HG02642 (cell line): Measurements from ENCODE around the gene MFF.

ENCODE experiments used
- ATAC-seq: cut with Tn5 transposase; IDR thresholded peaks from one replicate; pipeline ENCODE4 v1.9.1; 2021; ENCODE audit warnings: mild to moderate bottlenecking; ENCODE audit not compliant: unreplicated experiment, poor library complexity

Gene MFF

DNA sequence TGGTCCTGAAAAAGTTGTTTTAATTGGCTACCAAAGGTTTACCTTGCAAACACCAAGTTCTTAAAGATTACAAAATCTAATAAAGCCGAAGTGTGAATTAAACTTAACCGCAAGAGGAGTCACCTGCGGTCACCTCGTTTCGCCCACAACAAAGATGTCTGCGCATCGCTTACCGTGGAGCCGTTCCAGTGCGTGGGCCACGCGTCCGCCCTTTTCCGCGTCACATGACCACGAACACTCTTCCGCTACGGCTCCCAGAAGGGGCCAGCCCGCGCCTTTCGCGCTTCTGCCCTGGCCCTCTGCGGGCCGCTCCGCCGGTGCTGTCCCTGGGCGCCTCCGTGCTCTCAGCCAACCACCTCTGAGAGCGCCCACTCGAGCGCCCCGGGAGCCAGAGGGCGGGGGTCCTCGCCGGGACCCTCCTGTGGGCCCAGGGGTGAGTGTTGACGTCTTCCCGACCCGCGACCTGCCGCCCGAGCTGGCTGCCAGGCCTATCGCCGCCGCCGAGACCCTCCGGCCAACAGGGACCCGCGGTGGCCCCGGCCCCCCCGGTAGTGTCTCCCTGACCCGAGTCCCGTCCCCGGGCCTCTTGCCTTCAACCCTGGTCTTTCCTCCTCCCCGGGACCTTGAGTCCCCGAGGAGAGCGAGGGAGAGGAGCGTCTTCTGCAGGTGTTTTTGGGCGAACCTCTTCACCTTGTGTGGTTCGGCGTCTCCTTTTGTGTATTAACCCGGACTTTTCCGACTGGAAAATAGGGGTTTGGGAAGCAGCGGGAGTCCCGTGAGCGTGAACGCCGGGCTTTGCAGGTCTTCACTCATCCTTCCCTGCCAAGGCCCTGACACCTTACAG is at the start of gene MFF:
Gene MFF, plus strand, starts transcription at position 257 of the 844 bp plus-strand sequence. CDS start 5,415 bp downstream, outside the sequence.
- ATAC-seq = peak; percentile 98

GRCh38 chr2:227280895-227281294 is 44.2 kb upstream of the MFF start:
- ATAC-seq = no peak

DNA sequence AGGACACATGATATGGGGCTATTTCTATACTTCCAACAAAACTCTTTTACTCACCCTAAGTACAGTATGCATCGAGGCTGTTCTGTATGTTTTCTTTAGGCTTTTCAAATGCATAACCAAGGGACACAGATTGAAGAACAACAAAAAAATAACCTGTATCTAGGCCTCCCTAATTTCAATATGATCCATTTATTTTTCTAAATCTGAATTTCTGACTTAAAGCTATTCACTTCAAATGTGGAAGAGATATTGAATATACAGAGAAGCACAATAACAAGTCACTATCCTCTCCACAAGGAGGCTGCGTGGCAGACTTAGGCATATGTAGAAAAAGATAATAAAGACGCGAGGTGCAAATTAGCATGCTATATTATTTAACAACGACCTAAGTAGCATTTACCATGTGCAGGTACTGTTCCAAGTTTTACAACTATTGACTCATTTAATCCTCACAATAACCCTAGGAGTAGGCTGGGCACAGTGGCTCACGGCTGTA is 39.3 kb upstream of the MFF start:
- no peak for ATAC-seq

DNA sequence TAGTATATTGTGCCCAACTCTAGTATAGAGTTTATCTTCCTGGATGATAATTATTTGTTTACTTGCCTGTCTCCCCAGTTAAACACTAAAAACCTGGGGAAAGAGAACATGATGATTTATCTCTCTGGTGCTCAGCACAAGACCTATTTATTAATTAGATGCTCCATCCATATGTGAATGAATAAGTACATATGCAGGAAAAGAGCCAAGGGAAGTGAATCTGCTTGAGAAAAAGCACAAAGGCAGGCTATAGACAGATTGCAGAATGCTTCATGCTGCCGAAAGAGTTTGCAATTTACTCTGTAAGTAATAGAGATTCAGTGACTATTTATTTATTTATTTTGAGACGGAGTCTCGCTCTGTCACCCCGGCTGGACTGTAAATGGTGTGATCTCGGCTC is 37.3 kb upstream of the MFF start:
- ATAC-seq = no peak

DNA sequence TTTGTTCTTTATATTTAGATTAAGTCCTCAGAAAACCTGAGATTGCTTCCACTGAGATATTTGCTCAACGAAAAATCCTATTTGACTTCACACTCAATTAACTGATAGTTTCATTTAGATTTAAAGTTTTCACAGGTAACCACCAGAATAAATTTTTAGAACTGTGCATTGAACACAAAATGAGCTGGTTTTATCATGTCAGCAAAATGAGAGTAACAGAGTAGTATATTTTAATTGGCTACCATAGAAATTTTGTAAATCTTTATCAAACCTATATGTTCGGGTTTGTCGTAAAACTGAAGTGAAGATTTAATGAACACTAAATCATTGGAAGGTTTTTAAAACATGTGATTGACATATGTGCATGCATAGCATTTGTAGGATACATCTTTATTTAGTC is 32.7 kb upstream of the MFF start:
- ATAC-seq = no peak

DNA sequence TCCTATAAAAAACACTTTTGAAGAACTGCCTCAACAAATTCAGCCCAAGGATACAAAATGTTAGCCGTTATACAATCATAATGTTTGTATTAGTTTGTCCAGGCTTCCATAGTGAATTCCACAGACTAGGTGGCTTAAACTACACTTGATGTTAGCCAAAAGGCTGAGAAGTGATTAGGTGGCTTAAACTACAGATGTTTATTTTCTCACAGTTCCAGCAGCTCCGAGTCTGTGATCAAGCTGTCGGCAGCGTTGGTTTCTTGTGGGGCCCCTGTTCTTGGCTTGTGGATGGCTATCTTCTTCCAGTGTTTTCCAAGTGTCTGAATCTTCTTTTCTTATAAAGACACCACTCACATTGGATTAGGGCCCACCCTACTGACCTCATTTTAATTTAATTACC is 31.5 kb upstream of the MFF start:
- ATAC-seq = no peak

DNA sequence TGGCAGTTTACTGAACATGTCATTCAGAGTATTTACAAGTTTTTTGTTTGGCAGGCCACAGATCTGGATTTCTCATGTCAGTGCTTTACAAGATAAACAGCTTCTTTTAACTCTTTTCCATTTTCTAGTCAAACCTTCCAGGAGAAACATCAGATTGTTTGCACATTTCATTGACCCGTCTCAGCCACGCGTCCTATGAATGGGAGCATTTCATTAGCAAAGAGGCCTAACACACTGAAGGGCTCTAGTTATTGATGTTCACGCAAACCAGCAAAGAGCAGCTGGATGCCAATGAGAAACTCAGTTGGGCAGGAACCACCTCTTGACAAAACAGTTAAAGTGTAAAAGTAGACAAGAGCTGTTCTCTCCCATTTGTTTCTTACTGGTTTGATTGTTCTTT is 29.2 kb upstream of the MFF start:
- ATAC-seq = no peak

GRCh38 chr2:227296671-227297405 is 28.2 kb upstream of the MFF start:
- no peak for ATAC-seq

DNA sequence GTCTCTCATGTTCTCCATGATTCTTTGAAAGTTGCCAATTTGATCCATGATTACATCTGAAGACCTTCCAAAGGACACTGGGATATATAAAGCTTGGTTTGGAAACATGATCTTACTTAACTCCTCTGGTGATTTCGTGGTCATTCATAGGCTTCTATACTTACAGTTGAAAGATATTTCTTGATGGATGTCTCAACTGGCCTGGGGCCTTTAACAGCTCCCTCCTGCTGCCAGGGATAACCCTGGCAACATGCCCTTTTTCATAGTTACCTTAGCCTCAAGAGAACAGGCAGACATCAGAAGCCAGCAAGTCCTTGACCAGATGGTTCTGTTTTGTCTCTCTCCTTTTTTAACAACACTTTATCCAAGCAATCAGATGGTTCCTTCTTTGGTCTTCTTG is 23.5 kb upstream of the MFF start:
- ATAC-seq = no peak

DNA sequence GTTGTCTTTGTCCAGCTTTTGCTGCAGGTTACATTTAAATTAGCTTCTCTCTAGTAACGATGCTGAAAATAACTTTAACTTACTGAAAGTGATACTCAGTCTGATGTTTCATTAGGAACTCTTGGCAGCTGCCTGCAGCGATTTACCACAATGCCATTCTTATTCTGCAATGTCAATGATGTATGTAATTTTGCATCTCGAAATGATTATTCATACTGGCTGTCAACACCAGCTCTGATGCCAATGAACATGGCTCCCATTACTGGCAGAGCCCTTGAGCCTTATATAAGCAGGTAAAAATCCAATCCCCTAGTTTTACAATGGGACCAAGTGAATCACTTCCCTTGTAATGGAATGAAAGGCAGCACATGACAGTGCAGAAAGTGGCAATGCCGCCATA is 16.3 kb upstream of the MFF start:
- ATAC-seq = peak; percentile 86

DNA sequence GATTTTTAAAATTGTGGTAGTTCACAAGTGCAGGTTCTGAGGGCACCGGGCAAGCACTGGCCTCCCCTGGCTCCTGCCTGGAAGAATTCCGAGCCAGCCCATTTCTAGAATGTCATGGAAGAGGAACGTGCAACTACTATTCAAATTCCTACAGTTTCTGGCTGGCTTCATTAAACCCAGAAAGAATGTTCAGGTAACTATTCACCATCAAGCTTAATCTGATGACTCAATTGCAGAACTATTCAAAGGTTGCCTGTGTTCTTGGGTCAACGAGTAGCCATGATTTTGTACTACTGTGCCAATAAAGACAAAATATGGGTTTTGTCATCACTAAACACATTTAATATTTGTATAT is 14.3 kb upstream of the MFF start:
- no peak for ATAC-seq

DNA sequence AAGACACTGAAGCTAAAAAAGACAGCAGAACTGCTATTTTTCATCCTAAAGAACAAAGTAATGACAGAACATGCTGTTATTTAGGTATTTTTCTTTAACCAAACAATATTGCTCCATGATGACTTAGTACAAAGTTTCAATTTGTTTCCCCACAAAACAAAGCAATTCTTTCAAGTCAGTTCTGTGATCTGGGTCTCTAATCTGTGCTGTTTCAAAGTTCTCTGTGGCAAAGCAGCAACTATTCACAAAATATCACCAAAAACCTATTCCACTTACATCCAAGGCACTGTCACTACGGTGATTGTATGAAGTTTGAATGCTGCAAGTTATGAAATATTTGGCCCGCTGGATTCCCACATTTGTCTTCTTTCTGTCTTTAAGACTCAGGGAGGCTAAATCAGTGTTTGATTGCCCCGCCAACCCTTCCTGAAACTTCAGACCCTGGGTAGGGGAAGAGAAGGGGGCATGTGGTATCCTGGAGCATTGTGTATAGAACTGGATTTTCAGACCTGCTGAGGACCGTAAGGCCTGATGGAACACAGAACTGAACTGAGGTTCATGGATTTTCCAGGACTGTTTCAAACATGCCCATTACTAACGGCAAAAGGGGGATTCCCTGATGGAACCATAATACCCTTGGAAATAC is 13.1 kb upstream of the MFF start:
- no peak for ATAC-seq

DNA sequence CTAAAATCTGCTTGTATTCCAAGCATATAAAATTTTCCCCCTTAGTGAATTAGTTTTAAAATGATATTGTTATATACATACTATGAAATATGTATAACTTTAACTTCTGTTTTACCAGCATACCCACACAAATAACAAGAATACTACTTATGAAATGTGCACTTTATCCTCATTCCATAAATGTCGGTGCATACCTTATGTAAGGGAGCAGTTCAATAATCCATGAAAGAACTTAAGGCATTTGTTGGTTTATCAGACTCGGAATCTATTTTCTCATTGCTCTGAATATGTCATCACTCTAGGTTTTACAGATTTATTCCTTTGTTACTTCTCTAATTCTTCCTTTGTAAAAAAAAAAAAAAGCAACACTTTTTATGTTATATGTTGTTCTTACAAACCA is 12.5 kb upstream of the MFF start:
- no peak for ATAC-seq

- ATAC-seq = no peak
Observed at GRCh38 chr2:227313310-227313709, 11.7 kb upstream of the MFF start.

DNA sequence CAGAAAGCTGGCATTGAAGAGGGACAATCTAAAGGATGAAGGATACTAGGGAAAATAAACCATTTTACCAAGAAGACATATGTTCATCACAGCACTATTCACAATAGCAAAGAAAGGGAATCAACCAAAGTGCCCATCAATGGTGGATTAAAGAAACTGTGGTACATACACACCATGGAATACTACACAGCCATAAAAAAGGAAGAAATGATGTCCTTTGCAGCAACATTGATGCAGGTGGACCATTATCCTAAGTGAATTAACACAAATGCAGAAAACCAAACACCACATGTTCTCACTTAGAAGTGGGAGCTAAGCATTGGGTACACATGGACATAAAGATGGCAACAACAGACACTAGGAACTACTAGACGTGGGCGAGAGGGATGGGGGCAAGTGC is 7.2 kb upstream of the MFF start:
- no peak for ATAC-seq

- ATAC-seq = no peak
Observed at GRCh38 chr2:227320305-227321094, 4.6 kb upstream of the MFF start.

GRCh38 chr2:227322530-227323205 is 2.4 kb upstream of the MFF start:
- no peak for ATAC-seq

DNA sequence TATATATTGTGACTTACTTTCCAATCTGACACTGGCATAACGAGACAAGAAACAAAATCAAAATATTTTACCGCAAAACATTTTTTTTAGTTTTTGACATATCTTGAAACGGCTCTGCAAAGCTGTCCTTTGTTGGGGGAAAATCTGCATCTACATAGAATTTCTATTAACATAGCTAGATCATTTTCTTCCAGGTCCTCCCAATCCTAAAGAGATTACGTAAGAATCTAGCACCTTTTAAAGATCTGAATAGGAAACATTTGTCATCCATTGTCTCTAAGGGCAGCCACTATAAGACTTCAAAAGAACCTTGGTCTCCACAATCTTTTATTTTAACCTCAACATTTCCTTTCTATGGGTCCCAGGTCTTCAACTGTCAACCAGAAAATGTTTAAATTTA is 1.2 kb upstream of the MFF start:
- ATAC-seq = no peak

- ATAC-seq = no peak
Observed at GRCh38 chr2:227324642-227324994, 433 bp upstream of the MFF start.

GRCh38 chr2:227325839-227326195 is 766 bp downstream of the MFF start:
- peak; percentile 5 for ATAC-seq
